Measurements from ENCODE around the gene CENPC.
"Not testable (repeated sequence)": the region's sequence is repeated elsewhere in the genome, so short reads cannot be mapped to it uniquely, and the experiment has no call there.

Gene CENPC

DNA sequence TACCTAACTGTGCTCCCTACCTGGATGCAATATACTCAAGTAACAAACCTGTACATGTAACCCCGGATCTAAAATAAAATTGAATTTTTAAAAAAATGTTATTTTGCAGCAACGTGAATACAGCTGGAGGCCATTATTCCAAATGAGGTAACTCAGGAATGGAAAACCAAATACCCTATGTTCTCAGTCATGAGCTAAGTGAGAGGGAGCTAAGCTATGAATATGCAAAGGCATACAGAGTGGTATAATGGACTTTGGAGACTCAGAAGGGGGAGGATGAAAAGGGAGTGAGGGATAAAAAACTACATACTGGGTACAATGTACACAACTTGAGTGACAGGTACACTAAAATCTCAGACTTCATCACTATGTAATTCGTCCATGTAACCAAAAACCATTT, 78.6 kb downstream of the CENPC start:
- in situ Hi-C loops (cut with MboI; ENCODE audit: low pct_unique_long_range_greater_than_20kb, low sequenced_read_pairs, unreplicated experiment): no loop called here
- TF ChIP-seq, protein P1, sequence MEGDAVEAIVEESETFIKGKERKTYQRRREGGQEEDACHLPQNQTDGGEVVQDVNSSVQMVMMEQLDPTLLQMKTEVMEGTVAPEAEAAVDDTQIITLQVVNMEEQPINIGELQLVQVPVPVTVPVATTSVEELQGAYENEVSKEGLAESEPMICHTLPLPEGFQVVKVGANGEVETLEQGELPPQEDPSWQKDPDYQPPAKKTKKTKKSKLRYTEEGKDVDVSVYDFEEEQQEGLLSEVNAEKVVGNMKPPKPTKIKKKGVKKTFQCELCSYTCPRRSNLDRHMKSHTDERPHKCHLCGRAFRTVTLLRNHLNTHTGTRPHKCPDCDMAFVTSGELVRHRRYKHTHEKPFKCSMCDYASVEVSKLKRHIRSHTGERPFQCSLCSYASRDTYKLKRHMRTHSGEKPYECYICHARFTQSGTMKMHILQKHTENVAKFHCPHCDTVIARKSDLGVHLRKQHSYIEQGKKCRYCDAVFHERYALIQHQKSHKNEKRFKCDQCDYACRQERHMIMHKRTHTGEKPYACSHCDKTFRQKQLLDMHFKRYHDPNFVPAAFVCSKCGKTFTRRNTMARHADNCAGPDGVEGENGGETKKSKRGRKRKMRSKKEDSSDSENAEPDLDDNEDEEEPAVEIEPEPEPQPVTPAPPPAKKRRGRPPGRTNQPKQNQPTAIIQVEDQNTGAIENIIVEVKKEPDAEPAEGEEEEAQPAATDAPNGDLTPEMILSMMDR (IDR thresholded peaks at IDR 0.05; ENCODE audit: extremely low read depth, insufficient read depth, missing control alignments): no peak
- DNase-seq (ENCODE audit: low spot score): no peak

DNA sequence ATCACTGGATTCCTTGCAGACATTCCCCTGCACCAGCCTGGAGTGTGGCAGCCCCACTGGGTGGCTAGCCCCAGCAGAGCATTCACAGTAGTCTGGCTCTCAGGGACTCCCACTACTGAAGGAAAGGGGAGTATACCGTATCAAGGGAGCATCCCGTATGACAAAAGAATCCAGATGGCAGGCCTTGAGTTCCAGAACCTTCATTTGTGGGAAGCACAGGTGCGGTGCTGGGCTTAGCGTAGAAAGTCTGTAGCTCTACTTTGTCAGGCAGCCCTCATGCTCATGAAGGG, 79.6 kb downstream of the CENPC start:
- no peak for DNase-seq (ENCODE audit: low spot score)
- TF ChIP-seq, protein P1 (IDR thresholded peaks at IDR 0.05; ENCODE audit: extremely low read depth, insufficient read depth, missing control alignments): no peak
- in situ Hi-C loops (cut with MboI; ENCODE audit: low pct_unique_long_range_greater_than_20kb, low sequenced_read_pairs, unreplicated experiment): no loop called here

DNA sequence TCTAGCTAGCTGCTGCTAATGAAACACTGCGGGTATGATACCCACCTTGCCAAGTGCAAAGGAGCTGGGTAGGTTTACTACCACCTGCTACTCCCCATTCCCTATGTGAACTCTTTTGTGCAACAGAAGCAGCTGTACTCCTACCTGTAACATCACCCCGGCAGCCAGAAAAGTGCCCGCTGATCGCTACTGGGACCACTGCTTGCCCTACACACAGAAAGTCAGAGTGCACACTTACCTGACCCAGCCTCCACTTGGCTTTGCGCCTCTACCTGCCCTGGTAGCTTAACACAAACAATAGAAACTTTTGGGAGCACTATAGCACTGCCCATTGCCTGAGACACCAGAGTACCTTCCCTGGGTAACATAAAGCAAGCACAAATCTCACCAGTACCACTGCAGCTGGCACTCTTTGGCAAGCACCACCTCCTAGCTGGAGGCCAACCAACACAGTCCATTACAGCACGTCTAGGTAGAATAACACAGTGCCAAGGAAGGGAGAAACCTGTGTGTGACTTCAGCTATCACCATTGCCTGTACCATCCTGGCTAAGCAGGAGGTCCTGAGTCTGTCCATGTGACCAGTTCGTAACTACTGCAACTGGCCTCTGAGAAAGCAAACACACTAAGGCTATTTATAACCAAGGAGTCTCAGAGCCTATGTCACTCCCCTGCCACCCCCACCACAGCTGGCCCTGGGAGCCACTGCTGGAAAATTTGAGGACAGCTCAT, 80.1 kb downstream of the CENPC start:
- TF ChIP-seq, protein P1 (IDR thresholded peaks at IDR 0.05; ENCODE audit: extremely low read depth, insufficient read depth, missing control alignments): no peak
- DNase-seq (ENCODE audit: low spot score): no peak
- in situ Hi-C loops (cut with MboI; ENCODE audit: low pct_unique_long_range_greater_than_20kb, low sequenced_read_pairs, unreplicated experiment): no loop called here

DNA sequence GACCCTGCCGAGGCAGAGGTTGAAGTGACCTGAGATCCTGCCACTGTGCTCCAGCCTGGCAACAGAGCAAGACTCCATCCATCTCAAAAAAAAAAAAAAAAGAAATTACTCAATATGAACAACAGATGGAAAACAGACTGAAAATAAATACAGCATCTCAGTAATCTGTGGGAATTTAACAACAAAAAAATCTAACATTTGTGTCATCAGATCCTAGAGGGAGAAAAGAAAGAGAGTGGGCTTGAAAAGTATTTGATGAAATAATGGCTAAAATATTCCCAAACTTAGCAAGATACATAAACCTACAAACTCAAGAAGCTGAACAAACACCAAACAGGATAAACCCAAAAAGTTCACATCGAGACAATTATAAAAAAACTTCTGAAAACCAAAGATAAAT, 84.7 kb downstream of the CENPC start:
- no peak for DNase-seq (ENCODE audit: low spot score)
- TF ChIP-seq, protein P1 (IDR thresholded peaks at IDR 0.05; ENCODE audit: extremely low read depth, insufficient read depth, missing control alignments): no peak
- in situ Hi-C loops (cut with MboI; ENCODE audit: low pct_unique_long_range_greater_than_20kb, low sequenced_read_pairs, unreplicated experiment): no loop called here

DNA sequence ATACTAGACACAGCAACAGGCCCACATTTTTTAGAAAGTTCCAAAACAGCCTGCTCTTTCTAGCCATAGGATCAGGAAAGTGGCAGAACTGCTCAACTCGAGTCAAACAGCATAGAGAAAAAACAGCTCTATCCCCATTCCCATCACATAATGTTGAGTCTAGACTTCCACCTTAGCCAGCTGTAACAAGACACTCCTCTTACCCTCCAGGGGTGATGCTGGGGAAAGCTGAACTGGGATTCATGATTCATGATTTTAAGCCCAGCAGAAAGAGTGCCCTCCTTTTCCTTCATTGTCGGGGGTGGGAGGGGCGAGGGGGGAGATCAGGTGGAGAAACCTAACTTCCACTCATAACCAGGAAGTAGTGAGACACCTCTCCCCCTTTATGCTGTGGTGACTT, 86.1 kb downstream of the CENPC start:
- in situ Hi-C loops (cut with MboI; ENCODE audit: low pct_unique_long_range_greater_than_20kb, low sequenced_read_pairs, unreplicated experiment): no loop called here
- TF ChIP-seq, protein P1 (IDR thresholded peaks at IDR 0.05; ENCODE audit: extremely low read depth, insufficient read depth, missing control alignments): no peak
- DNase-seq (ENCODE audit: low spot score): no peak

DNA sequence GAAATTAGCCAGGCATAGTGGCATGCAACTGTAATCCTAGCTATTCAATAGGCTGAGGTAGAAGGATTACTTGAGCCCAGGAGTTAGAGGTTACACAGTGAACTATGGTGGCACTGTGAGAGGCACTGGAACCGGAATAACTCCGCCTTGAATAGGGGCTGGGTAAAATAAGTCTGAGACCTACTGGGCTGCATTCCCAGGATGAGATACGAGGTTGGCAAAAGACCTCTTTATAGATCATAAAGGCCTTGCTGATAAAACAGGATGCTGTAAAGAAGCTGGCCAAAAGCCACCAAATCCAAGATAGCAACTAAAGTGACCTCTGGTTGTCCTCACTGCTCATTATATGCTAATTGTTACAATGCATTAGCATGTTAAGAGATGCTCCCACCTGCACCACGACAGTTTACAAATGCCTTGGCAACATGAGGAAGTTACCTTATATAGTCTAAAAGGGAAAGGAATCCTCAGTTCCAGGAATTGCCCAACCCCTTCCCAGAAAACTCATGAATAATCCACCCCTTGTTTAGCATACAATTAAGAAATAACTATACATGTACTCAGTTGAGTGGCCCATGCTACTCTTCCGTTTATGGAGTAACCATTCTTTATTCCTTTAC, 88.6 kb downstream of the CENPC start:
- DNase-seq (ENCODE audit: low spot score): no peak
- in situ Hi-C loops (cut with MboI; ENCODE audit: low pct_unique_long_range_greater_than_20kb, low sequenced_read_pairs, unreplicated experiment): no loop called here
- TF ChIP-seq, protein P1 (IDR thresholded peaks at IDR 0.05; ENCODE audit: extremely low read depth, insufficient read depth, missing control alignments): no peak

DNA sequence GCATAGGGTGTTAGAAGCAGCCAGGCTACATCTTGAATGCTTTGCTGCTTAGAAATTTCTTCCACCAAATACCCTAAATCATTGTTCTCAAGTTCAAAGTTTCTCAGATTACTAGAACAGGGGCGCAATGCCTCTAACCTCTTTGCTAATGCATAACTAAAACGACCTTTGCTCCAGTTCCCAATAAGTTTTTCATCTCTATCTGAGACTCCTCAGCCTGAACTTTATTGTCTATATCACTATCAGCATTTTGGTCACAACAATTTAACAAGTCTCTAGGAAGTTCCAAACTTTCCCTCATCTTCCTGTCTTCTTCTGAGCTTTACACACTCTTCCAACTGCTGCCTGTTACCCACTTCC, 92.5 kb downstream of the CENPC start:
- in situ Hi-C loops (cut with MboI; ENCODE audit: low pct_unique_long_range_greater_than_20kb, low sequenced_read_pairs, unreplicated experiment); DNase-seq (ENCODE audit: low spot score): not testable (repeated sequence)
